Neural progenitor cell (in vitro differentiated cells): Measurements from ENCODE around the gene BICD2.

Experiments used
- CTCF ChIP-seq: fragments of 200-600 bp; sonication (generic); IDR thresholded peaks from 2 replicates; pipeline ENCODE4 v1.5.1; 2017; ENCODE audit warnings: antibody characterized with exemption, mild to moderate bottlenecking
- EZH2 ChIP-seq: fragments of 200-600 bp; sonication (generic); IDR thresholded peaks from 2 replicates; pipeline ENCODE4 v1.6.1; 2017; ENCODE audit warnings: antibody characterized with exemption, mild to moderate bottlenecking, moderate library complexity

- TF ChIP-seq EZH2 (no peak), CTCF (no peak)
Observed at GRCh38 chr9:92769286-92769685, 4.7 kb upstream of the BICD2 start.
